IPS DF 6.9 (cell line): ENCODE results near the gene ATP6V1G1.
"Not testable (repeated sequence)": the region's sequence is repeated elsewhere in the genome, so short reads cannot be mapped to it uniquely, and the experiment has no call there.

Source experiments
- DNase-seq: peaks from one replicate; pipeline ENCODE4 v3.0.0-alpha.2; 2013; ENCODE audit warnings: low read depth, low spot score
- H3K27ac ChIP-seq: one replicate; pipeline ENCODE4 v1.5.1; 2013; ENCODE audit warnings: low read length, control low read depth
- H3K27me3 ChIP-seq: 2 replicates; pipeline ENCODE4 v1.6.1; 2013; ENCODE audit warnings: mild to moderate bottlenecking, low read length; ENCODE audit not compliant: control insufficient read depth, insufficient read depth
- H3K36me3 ChIP-seq: 2 replicates; pipeline ENCODE4 v1.6.1; 2013; ENCODE audit warnings: low read length; ENCODE audit not compliant: control insufficient read depth, insufficient read depth
- H3K4me1 ChIP-seq: 2 replicates; pipeline ENCODE4 v1.6.1; 2013; ENCODE audit warnings: low read length; ENCODE audit not compliant: control insufficient read depth, insufficient read depth
- H3K4me3 ChIP-seq: 2 replicates; pipeline ENCODE4 v1.5.1; 2013; ENCODE audit warnings: mild to moderate bottlenecking, low read length
- H3K9me3 ChIP-seq: 2 replicates; pipeline ENCODE4 v1.6.1; 2013; ENCODE audit warnings: low read length, inconsistent platforms; ENCODE audit not compliant: control insufficient read depth, insufficient read depth
- WGBS: extraction: QIAGEN DNeasy Blood & Tissue Kit; methylation state at CpG from one replicate; pipeline ENCODE4 v1.1.7; 2013; ENCODE audit warnings: mixed read lengths, missing lambda C conversion rate; ENCODE audit not compliant: insufficient read length, insufficient coverage; 5-methylcytosine and 5-hydroxymethylcytosine counted together

Gene ATP6V1G1

GRCh38 chr9:114555696-114556095, 31.9 kb upstream of the ATP6V1G1 start:
- DNase-seq, result no peak
- WGBS, result no CpG with 5 or more reads among the region's 1 CpG

GRCh38 chr9:114558027-114558675, 29.4 kb upstream of the ATP6V1G1 start:
- H3K36me3 ChIP-seq, result no peaks in the 10 kb centered on the region
- H3K27ac ChIP-seq, result no peak overlapping the region
- no CpG with 5 or more reads among the region's 3 CpGs for WGBS
- no peak for DNase-seq
- no peaks in the 10 kb centered on the region for H3K9me3 ChIP-seq
- H3K27me3 ChIP-seq, result no peaks in the 10 kb centered on the region
- no peak overlapping the region for H3K4me3 ChIP-seq
- H3K4me1 ChIP-seq, result no peaks in the 10 kb centered on the region

More at GRCh38 chr9:114555696-114556095, 31.9 kb upstream of the ATP6V1G1 start:
- Histone ChIP-seq H3K27me3 (no peaks in the 10 kb centered on the region), H3K4me3 (no peak overlapping the region), H3K9me3 (no peaks in the 10 kb centered on the region), H3K27ac (no peak overlapping the region), H3K4me1 (no peaks in the 10 kb centered on the region), H3K36me3 (no peaks in the 10 kb centered on the region)

- no peaks in the 10 kb centered on the region for H3K27me3 ChIP-seq
- H3K27ac ChIP-seq, result no peak overlapping the region
- no peak for DNase-seq
- H3K36me3 ChIP-seq, result no peaks in the 10 kb centered on the region
- H3K4me3 ChIP-seq, result no peak overlapping the region
- H3K9me3 ChIP-seq, result no peaks in the 10 kb centered on the region
- H3K4me1 ChIP-seq, result no peaks in the 10 kb centered on the region
- no CpG with 5 or more reads among the region's 2 CpGs for WGBS
These were observed 27.6 kb upstream of the ATP6V1G1 start for GRCh38 chr9:114559830-114560513.

- Histone ChIP-seq H3K27me3 (no peaks in the 10 kb centered on the region), H3K27ac (no peak overlapping the region), H3K9me3 (no peaks in the 10 kb centered on the region), H3K4me3 (no peak overlapping the region), H3K36me3 (no peaks in the 10 kb centered on the region), H3K4me1 (no peaks in the 10 kb centered on the region)
- no CpG with 5 or more reads among the region's 3 CpGs for WGBS
- DNase-seq, result no peak
These were observed 26.6 kb upstream of the ATP6V1G1 start for GRCh38 chr9:114560956-114561355.

DNA sequence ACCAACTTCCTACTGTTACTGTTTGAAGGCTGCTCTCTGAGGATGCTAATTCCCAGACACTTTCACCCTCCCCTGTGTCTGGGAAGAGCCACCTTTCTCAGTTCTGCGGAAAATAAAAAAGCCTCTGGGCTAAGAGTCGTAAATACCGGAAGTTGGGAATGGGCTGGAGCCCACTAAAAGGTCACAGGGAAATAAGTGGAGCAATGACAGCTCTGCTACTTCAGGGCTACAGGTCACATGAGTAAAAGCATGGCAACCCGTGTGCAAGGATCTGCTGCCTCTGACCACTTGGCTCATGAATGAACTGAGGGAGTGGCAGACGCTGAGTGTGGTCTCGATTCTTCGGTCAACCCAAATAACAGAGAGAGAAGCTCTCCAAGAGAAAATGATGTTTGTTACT, 25.8 kb upstream of the ATP6V1G1 start:
- no peaks in the 10 kb centered on the region for H3K4me1 ChIP-seq
- H3K36me3 ChIP-seq, result no peaks in the 10 kb centered on the region
- DNase-seq, result no peak
- H3K27ac ChIP-seq, result no peak overlapping the region
- no peaks in the 10 kb centered on the region for H3K27me3 ChIP-seq
- no CpG with 5 or more reads among the region's 7 CpGs for WGBS
- H3K9me3 ChIP-seq, result no peaks in the 10 kb centered on the region
- no peak overlapping the region for H3K4me3 ChIP-seq

GRCh38 chr9:114565204-114565603, 22.4 kb upstream of the ATP6V1G1 start:
- H3K4me3 ChIP-seq, result no peak overlapping the region
- H3K27me3 ChIP-seq, result no peaks in the 10 kb centered on the region
- WGBS, result no CpG with 5 or more reads among the region's 3 CpGs
- H3K36me3 ChIP-seq, result no peaks in the 10 kb centered on the region
- no peak overlapping the region for H3K27ac ChIP-seq
- H3K9me3 ChIP-seq, result no peaks in the 10 kb centered on the region
- no peak for DNase-seq
- H3K4me1 ChIP-seq, result no peaks in the 10 kb centered on the region

GRCh38 chr9:114570742-114571141, 16.8 kb upstream of the ATP6V1G1 start:
- no peak for DNase-seq
- Histone ChIP-seq H3K36me3 (no peaks in the 10 kb centered on the region), H3K27me3 (no peaks in the 10 kb centered on the region), H3K4me1 (no peaks in the 10 kb centered on the region), H3K4me3 (no peak overlapping the region), H3K9me3 (no peaks in the 10 kb centered on the region), H3K27ac (no peak overlapping the region)
- WGBS, result no CpG with 5 or more reads among the region's 7 CpGs

GRCh38 chr9:114571391-114571790, 16.2 kb upstream of the ATP6V1G1 start:
- H3K36me3 ChIP-seq, result no peaks in the 10 kb centered on the region
- no peak for DNase-seq
- no peak overlapping the region for H3K27ac ChIP-seq
- H3K9me3 ChIP-seq, result no peaks in the 10 kb centered on the region
- no peaks in the 10 kb centered on the region for H3K27me3 ChIP-seq
- WGBS, result no CpG with 5 or more reads among the region's 3 CpGs
- no peaks in the 10 kb centered on the region for H3K4me1 ChIP-seq
- H3K4me3 ChIP-seq, result no peak overlapping the region

GRCh38 chr9:114572199-114572598, 15.4 kb upstream of the ATP6V1G1 start:
- DNase-seq, result no peak
- no peaks in the 10 kb centered on the region for H3K27me3 ChIP-seq
- WGBS, result no CpG with 5 or more reads among the region's 6 CpGs
- no peaks in the 10 kb centered on the region for H3K9me3 ChIP-seq
- H3K27ac ChIP-seq, result no peak overlapping the region
- no peaks in the 10 kb centered on the region for H3K36me3 ChIP-seq
- no peak overlapping the region for H3K4me3 ChIP-seq
- H3K4me1 ChIP-seq, result no peaks in the 10 kb centered on the region

- DNase-seq, result no peak
- Histone ChIP-seq H3K27me3 (no peaks in the 10 kb centered on the region), H3K4me3 (no peak overlapping the region), H3K9me3 (no peaks in the 10 kb centered on the region), H3K27ac (no peak overlapping the region), H3K4me1 (no peaks in the 10 kb centered on the region), H3K36me3 (no peaks in the 10 kb centered on the region)
- WGBS, result no CpG with 5 or more reads among the region's 1 CpG
These were observed 13.1 kb upstream of the ATP6V1G1 start for GRCh38 chr9:114574438-114574837.

GRCh38 chr9:114576779-114577178, 10.8 kb upstream of the ATP6V1G1 start:
- H3K4me1 ChIP-seq, H3K4me3 ChIP-seq, H3K9me3 ChIP-seq, H3K27ac ChIP-seq, H3K36me3 ChIP-seq, DNase-seq, H3K27me3 ChIP-seq: not testable (repeated sequence)
- WGBS, result no CpG with 5 or more reads among the region's 5 CpGs
